ENCODE data around the gene AIPL1.

The AIPL1 gene

DNA sequence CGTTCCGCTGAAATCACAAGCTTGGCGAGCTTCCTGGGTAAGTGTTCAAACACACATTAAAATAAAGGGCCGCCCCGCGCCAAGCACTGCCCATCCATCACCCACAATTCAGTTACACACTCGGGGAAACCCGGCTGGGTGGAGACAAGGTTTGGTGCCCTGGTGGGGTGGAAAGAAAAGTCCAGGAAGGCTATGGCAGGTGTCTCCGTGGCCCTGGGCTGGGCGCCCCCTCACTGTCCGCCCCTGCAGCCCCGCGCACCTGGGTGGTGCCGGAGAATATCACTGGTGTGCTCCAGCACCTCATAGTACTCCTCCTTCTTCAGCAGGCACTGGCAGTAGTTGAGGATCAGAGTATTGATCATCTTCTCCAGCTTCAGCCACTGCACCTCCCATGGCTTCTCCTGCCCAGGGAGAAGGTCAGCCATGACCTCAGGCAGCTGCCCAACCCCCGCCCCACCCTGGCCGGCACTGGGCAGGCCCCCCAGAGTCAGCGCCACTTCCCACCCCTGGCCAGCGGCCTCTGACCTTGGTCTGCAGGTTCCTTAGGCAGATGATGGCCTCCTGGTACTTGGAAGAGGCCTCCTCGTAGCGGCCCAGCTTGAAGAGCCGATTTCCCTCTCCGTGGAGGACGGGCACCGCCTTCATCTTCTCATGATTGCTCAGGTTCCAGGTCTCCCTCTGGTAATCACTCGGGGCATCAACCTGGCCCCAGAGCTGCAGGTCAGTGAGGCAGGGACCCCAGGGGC is 8.4 kb downstream of the AIPL1 start:
- Histone ChIP-seq H3K27ac (no peak overlapping the region), H3K4me3 (no peak overlapping the region)
- DNase-seq (ENCODE audit: low spot score) = no peak
- TF ChIP-seq, protein P1, sequence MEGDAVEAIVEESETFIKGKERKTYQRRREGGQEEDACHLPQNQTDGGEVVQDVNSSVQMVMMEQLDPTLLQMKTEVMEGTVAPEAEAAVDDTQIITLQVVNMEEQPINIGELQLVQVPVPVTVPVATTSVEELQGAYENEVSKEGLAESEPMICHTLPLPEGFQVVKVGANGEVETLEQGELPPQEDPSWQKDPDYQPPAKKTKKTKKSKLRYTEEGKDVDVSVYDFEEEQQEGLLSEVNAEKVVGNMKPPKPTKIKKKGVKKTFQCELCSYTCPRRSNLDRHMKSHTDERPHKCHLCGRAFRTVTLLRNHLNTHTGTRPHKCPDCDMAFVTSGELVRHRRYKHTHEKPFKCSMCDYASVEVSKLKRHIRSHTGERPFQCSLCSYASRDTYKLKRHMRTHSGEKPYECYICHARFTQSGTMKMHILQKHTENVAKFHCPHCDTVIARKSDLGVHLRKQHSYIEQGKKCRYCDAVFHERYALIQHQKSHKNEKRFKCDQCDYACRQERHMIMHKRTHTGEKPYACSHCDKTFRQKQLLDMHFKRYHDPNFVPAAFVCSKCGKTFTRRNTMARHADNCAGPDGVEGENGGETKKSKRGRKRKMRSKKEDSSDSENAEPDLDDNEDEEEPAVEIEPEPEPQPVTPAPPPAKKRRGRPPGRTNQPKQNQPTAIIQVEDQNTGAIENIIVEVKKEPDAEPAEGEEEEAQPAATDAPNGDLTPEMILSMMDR (IDR thresholded peaks at IDR 0.05) = no peak

DNA sequence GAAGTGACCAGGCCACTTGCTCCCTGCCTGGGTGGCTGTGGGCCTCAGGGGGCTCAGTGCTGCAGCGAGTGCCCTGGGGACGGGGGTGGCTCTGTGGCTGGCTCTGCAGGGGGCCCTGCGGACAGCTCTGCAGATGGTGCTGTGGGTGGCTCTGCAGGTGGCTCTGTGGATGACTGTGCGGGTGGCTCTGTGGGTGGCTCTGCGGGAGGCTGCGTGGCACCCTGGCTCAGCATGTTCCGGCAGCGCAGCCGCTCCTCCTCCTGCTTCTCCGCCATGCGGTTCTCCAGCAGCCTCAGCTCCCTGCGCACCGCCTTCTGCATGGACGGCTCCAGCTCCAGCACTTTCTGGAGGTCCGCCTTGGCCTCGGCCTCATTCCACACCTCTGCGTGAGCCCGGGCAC is 9.5 kb downstream of the AIPL1 start:
- no peak overlapping the region for H3K27ac ChIP-seq
- TF ChIP-seq, protein P1 (IDR thresholded peaks at IDR 0.05) = no peak
- H3K4me3 ChIP-seq = no peak overlapping the region
- no peak for DNase-seq (ENCODE audit: low spot score)

DNA sequence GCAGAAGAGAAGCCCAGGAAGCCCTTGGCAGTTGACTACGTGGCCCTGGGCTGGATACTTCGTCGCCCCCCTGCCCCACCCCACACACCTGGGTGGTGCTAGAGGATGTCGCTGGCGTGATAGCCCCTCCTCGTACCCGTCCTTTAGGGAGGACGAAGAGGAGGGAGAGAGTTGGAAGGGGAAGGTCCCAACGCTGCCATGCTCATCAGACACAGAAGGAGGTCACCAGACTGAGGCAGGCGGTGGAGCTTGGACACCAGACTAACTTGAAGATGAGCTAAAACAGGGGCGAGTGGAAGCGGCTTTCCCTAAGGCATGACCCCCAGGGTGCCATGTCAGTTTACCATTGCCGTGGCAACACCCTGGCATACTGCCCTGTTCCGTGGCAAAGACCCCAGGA is 11.0 kb downstream of the AIPL1 start:
- DNase-seq (ENCODE audit: low spot score) = no peak
- TF ChIP-seq, protein P1 (IDR thresholded peaks at IDR 0.05) = no peak
- Histone ChIP-seq H3K27ac (no peak overlapping the region), H3K4me3 (no peak overlapping the region)

DNA sequence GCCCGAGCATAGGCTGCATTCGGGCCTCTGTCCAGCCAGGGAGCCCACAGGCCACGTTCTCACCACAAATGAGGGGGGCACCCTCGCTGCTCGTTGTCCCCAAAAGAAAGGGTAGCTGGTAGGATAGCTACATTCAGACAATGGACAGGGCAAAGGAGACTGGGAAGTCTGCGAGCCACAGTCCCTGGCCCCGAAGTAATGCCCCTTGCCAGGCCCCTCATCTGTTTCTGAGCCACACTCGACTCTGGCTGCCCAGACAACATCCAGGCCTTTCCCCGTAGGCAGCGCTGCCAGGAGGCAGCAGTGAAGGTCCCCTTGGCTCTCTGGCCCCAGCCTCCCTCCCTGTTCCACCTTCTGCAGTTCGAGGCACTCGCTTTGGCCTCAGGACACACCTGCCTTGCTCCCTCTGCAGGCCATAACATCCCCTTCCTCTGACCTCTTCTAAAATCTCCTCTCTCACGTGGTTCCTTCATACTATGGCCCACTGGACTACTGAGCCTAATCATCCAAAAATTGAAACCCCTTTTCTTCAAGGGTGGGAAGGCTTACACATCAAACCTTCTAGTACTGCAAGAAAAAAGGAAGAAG is 12.2 kb downstream of the AIPL1 start:
- Histone ChIP-seq H3K27ac (no peak overlapping the region), H3K4me3 (no peak overlapping the region)
- DNase-seq (ENCODE audit: low spot score) = no peak
- TF ChIP-seq, protein P1 (IDR thresholded peaks at IDR 0.05) = no peak

DNA sequence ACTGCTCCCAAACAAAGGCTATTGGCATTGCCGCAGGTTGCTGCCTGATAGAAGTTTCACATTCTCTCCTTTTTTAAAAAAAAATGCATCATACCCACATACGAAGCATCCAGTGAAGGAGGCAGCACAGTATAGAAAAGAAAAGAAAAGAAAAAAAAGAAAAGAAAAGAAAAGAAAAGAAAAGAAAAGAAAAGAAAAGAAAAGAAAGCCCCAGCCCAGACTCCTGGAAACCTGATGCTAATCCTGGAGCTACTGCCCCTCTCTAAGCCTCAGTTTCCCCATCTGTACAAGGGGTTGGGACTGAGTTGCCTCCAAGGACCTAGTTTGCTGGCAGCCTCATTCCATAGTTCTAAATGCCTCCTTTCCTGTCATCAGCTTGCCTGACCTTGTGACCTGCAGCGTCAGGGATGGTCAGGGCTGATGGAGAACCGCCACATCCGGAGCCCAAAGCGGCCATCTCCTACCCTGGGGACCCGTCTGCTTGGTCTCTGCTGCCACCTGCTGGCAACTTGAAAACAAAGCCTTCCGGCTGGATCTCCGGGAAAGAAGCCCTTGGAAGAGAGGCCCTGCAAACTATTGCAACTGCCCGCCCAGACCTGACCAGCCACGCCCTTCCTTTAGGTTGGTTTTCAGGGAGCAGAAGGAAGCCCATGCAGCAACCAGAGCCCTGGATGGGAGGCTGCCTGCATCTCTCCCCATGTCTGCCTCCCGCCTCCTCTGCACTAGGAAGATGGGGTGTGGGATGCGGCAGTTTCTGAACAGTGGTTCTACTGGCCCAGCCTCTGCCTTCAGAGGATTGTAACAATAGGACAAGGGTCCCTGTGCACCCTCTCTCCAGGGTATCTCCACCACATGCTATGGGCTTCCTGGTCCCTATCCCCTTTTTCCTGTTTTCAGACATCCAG is 13.0 kb downstream of the AIPL1 start:
- DNase-seq (ENCODE audit: low spot score) = no peak
- TF ChIP-seq, protein P1 (IDR thresholded peaks at IDR 0.05) = peak; percentile 83
- no peak overlapping the region for H3K4me3 ChIP-seq
- H3K27ac ChIP-seq = no peak overlapping the region

DNA sequence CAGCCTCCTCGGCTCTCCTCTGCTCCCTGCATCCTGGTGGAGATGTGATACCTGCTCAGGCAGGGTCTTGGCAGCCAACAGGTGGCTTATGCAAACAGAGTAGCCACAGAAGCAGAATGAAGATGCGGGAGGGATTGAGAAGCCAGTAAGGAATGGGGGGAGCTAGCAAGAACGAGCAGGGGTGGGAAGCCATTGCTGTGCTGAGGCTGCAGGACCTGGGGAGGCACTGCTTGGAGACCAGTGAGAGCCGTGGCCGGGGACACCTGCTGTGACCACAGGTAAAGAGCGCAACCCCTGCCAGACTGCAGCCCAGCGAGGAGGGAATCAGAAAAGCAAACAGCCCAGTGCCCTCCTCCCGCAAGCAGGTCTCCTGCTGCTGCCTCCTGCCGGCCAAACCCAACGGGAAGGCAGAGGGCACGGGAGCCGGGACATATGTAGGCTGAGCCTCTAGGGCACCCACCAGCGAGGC is 14.7 kb downstream of the AIPL1 start:
- H3K4me3 ChIP-seq = no peak overlapping the region
- DNase-seq (ENCODE audit: low spot score) = no peak
- TF ChIP-seq, protein P1 (IDR thresholded peaks at IDR 0.05) = no peak
- no peak overlapping the region for H3K27ac ChIP-seq
